ENCODE results near the gene CD164.
A peak's percentile ranks its signal among the peaks of the same experiment; 100 is the strongest.

Gene CD164

GRCh38 chr6:109382576-109383437, 540 bp upstream of the CD164 start:
- Histone ChIP-seq H3K4me1 (ENCODE audit: low read length) (peaks cover 11% of the 10 kb centered on the region; the same call in 1 of the 2 replicates), H4K20me1 (ENCODE audit: insufficient read depth, low read length) (peaks cover 29% of the 10 kb centered on the region), H3K9ac (ENCODE audit: low read length) (peak overlapping the region; percentile 84), H3K9me2 (replicated peaks; ENCODE audit: insufficient read depth, low read length) (no peaks in the 10 kb centered on the region), H3K4me2 (ENCODE audit: low read depth, low read length) (peak overlapping the region; percentile 87), H3K4me3 (ENCODE audit: low read length) (peak overlapping the region; percentile 92), H3F3A (ENCODE audit: insufficient read depth, low read length) (peaks cover 24% of the 10 kb centered on the region), H3K9me3 (replicated peaks; ENCODE audit: insufficient read depth, low read length) (no peaks in the 10 kb centered on the region), H3K27ac (ENCODE audit: low read length) (peak overlapping the region; percentile 98), H3K36me3 (replicated peaks; ENCODE audit: insufficient read depth, low read length) (no peaks in the 10 kb centered on the region; the same call in 1 of the 2 replicates), H3K27me3 (replicated peaks; ENCODE audit: insufficient read depth, low read length) (no peaks in the 10 kb centered on the region), H3K79me2 (ENCODE audit: low read length) (peaks cover 41% of the 10 kb centered on the region), H2AFZ (ENCODE audit: low read length) (peak overlapping the region; percentile 79)
- TF ChIP-seq CTCF (IDR thresholded peaks at IDR 0.05; ENCODE audit: low read length) (peak; percentile 63), EZH2phosphoT487 (IDR thresholded peaks at IDR 0.05; ENCODE audit: low read length) (no peak)
- peak; percentile 95 for DNase-seq

GRCh38 chr6:109381061-109381746, 1.1 kb downstream of the CD164 start:
- Histone ChIP-seq H3F3A (ENCODE audit: insufficient read depth, low read length) (peaks cover 24% of the 10 kb centered on the region), H3K4me1 (ENCODE audit: low read length) (peaks cover 11% of the 10 kb centered on the region; the same call in 1 of the 2 replicates), H3K4me2 (ENCODE audit: low read depth, low read length) (peak overlapping the region; percentile 92), H3K9me3 (replicated peaks; ENCODE audit: insufficient read depth, low read length) (no peaks in the 10 kb centered on the region), H3K9ac (ENCODE audit: low read length) (peak overlapping the region; percentile 84), H3K4me3 (ENCODE audit: low read length) (peak overlapping the region; percentile 92), H3K79me2 (ENCODE audit: low read length) (peaks cover 57% of the 10 kb centered on the region), H3K9me2 (replicated peaks; ENCODE audit: insufficient read depth, low read length) (no peaks in the 10 kb centered on the region), H3K27ac (ENCODE audit: low read length) (peak overlapping the region; percentile 98; the same call in 1 of the 2 replicates), H2AFZ (ENCODE audit: low read length) (no peak overlapping the region), H4K20me1 (ENCODE audit: insufficient read depth, low read length) (peaks cover 34% of the 10 kb centered on the region), H3K36me3 (replicated peaks; ENCODE audit: insufficient read depth, low read length) (peaks cover 10% of the 10 kb centered on the region), H3K27me3 (replicated peaks; ENCODE audit: insufficient read depth, low read length) (no peaks in the 10 kb centered on the region)
- no peak for TF ChIP-seq EZH2 (optimal IDR thresholded peaks at IDR 0.05; ENCODE audit: low read depth, low read length)
- TF ChIP-seq EZH2phosphoT487 (IDR thresholded peaks at IDR 0.05; ENCODE audit: low read length), result no peak
- no peak for TF ChIP-seq CTCF (IDR thresholded peaks at IDR 0.05; ENCODE audit: low read length)
- DNase-seq, result peak; percentile 9

GRCh38 chr6:109379711-109380110, 2.6 kb downstream of the CD164 start:
- Histone ChIP-seq H3K4me2 (ENCODE audit: low read depth, low read length) (peak overlapping the region; percentile 92), H3K36me3 (replicated peaks; ENCODE audit: insufficient read depth, low read length) (peaks cover 21% of the 10 kb centered on the region), H3K79me2 (ENCODE audit: low read length) (peaks cover 72% of the 10 kb centered on the region), H3K4me1 (ENCODE audit: low read length) (peaks cover 11% of the 10 kb centered on the region; the same call in 1 of the 2 replicates), H3K27me3 (replicated peaks; ENCODE audit: insufficient read depth, low read length) (no peaks in the 10 kb centered on the region), H3F3A (ENCODE audit: insufficient read depth, low read length) (peaks cover 24% of the 10 kb centered on the region), H3K4me3 (ENCODE audit: low read length) (peak overlapping the region; percentile 92), H2AFZ (ENCODE audit: low read length) (no peak overlapping the region), H3K27ac (ENCODE audit: low read length) (no peak overlapping the region), H4K20me1 (ENCODE audit: insufficient read depth, low read length) (peaks cover 35% of the 10 kb centered on the region), H3K9ac (ENCODE audit: low read length) (peak overlapping the region; percentile 84; the same call in 1 of the 2 replicates), H3K9me3 (replicated peaks; ENCODE audit: insufficient read depth, low read length) (no peaks in the 10 kb centered on the region), H3K9me2 (replicated peaks; ENCODE audit: insufficient read depth, low read length) (no peaks in the 10 kb centered on the region)
- no peak for DNase-seq
- TF ChIP-seq CTCF (IDR thresholded peaks at IDR 0.05; ENCODE audit: low read length) (no peak), EZH2phosphoT487 (IDR thresholded peaks at IDR 0.05; ENCODE audit: low read length) (no peak), EZH2 (optimal IDR thresholded peaks at IDR 0.05; ENCODE audit: low read depth, low read length) (no peak)
